K562 (cell line): ENCODE measurements around the gene GRAMD1B.

ENCODE experiments used
- ATF7 ChIP-seq: fragments of 450-650 bp; IDR thresholded peaks from 2 replicates; pipeline ENCODE4 v1.7.1; 2014; ENCODE audit warnings: mild to moderate bottlenecking, moderate library complexity
- CTCF ChIP-seq, 3 experiments: IDR thresholded peaks in 2 of 3; conservative IDR thresholded peaks in 1 of 3; 2 replicates each; pipeline ENCODE4 v1.5.1; 2011 to 2012; ENCODE audit warnings: low read length in 3 of 3, mild to moderate bottlenecking in 3 of 3, control low read depth in 2 of 3, improper control_type of control experiment in 1 of 3, inconsistent platforms in 1 of 3, low read depth in 1 of 3, mixed read lengths in 1 of 3, moderate library complexity in 1 of 3; ENCODE audit not compliant: insufficient read depth in 2 of 3
- EZH2 ChIP-seq: IDR thresholded peaks from 2 replicates; pipeline ENCODE4 v1.6.1; 2012; ENCODE audit warnings: low read depth, mild to moderate bottlenecking, inconsistent platforms, low read length, borderline replicate concordance
- IRF1 ChIP-seq: sonication (generic); formaldehyde crosslinking; IDR thresholded peaks from 2 replicates; pipeline ENCODE4 v1.8.0; 2022; ENCODE audit warnings: missing genetic modification reagents, mild to moderate bottlenecking, borderline replicate concordance
- MLLT1 ChIP-seq, 2 experiments: fragments of 450-650 bp; IDR thresholded peaks; 2 replicates each; pipeline ENCODE4 v1.6.1; 2016
- RCOR1 ChIP-seq, 2 experiments: IDR thresholded peaks; 2 replicates each; pipeline ENCODE4 v1.6.1; 2012; ENCODE audit warnings: low read depth in 2 of 2, low read length in 2 of 2, borderline replicate concordance in 1 of 2, improper control_type of control experiment in 1 of 2
- RNF219 ChIP-seq: fragments of 250-450 bp; sonication (Bioruptor Pico); IDR thresholded peaks from 2 replicates; pipeline ENCODE4 v1.5.0; 2022; ENCODE audit warnings: mild to moderate bottlenecking
- USF1 ChIP-seq: sonication (generic); formaldehyde crosslinking; IDR thresholded peaks from 2 replicates; pipeline ENCODE4 v1.9.0; 2022; ENCODE audit warnings: mild to moderate bottlenecking, missing genetic modification reagents
- ZBTB17 ChIP-seq: fragments of 450-650 bp; formaldehyde crosslinking; IDR thresholded peaks from 2 replicates; pipeline ENCODE4 v1.4.0; 2020; ENCODE audit warnings: mild to moderate bottlenecking

- TF ChIP-seq RNF219 (CRISPR knock-in tag) (no peak), EZH2 (no peak), ATF7 (no peak), CTCF (IDR thresholded peaks at IDR 0.05 in 2 of 3, conservative IDR thresholded peaks at IDR 0.05 in 1 of 3; ENCODE audit: insufficient read depth in 2 of 3, low read depth in 1 of 3, low read length in 3 of 3) (no peak), MLLT1 (IDR thresholded peaks at IDR 0.05) (no peak), USF1 (CRISPR knock-in tag) (no peak), ZBTB17 (CRISPR knock-in tag) (no peak), RCOR1 (IDR thresholded peaks at IDR 0.05; ENCODE audit: borderline replicate concordance in 1 of 2, low read depth in 2 of 2, low read length in 2 of 2) (no peak), IRF1 (CRISPR knock-in tag) (no peak)
These were observed 39.5 kb downstream of the GRAMD1B start for GRCh38 chr11:123469586-123469985.
